GM21515 (cell line): ENCODE data around the gene UGT1A8.
"Not testable (repeated sequence)": the region's sequence is repeated elsewhere in the genome, so short reads cannot be mapped to it uniquely, and the experiment has no call there.

ENCODE experiments used
- ATAC-seq: cut with Tn5 transposase; IDR thresholded peaks from one replicate; pipeline ENCODE4 v1.9.1; 2021; ENCODE audit not compliant: unreplicated experiment

UGT1A8 gene

GRCh38 chr2:233713262-233713615 lies 95.8 kb downstream of the UGT1A8 start:
- ATAC-seq: no peak

- no peak for ATAC-seq
Measured at GRCh38 chr2:233714121-233714520, 96.7 kb downstream of the UGT1A8 start.

GRCh38 chr2:233718552-233718951 lies 101.1 kb downstream of the UGT1A8 start, which contains the start of gene UGT1A4:
Gene UGT1A4, plus strand, starts transcription at chr2:233718736. Its CDS starts 85 bp downstream, at chr2:233718821.
- no peak for ATAC-seq

- no peak for ATAC-seq
Measured at GRCh38 chr2:233728723-233729301, 111.4 kb downstream of the UGT1A8 start, which contains the start of gene UGT1A3. Gene UGT1A3, plus strand, starts transcription at chr2:233729042. Its CDS starts 85 bp downstream, at chr2:233729127.

GRCh38 chr2:233736868-233737653 lies 119.6 kb downstream of the UGT1A8 start:
- ATAC-seq: not testable (repeated sequence)

- ATAC-seq: no peak
Measured at GRCh38 chr2:233740870-233741269, 123.4 kb downstream of the UGT1A8 start.

- ATAC-seq: no peak
Measured at GRCh38 chr2:233743464-233744259, 126.2 kb downstream of the UGT1A8 start.

- no peak for ATAC-seq
Measured at GRCh38 chr2:233745073-233745755, 127.8 kb downstream of the UGT1A8 start.

- not testable (repeated sequence) for ATAC-seq
Measured at GRCh38 chr2:233745838-233746237, 128.4 kb downstream of the UGT1A8 start.

GRCh38 chr2:233746475-233747282 lies 129.2 kb downstream of the UGT1A8 start:
- ATAC-seq: no peak

- no peak for ATAC-seq
Measured at GRCh38 chr2:233747283-233747544, 129.8 kb downstream of the UGT1A8 start.

GRCh38 chr2:233750689-233751088 lies 133.3 kb downstream of the UGT1A8 start:
- not testable (repeated sequence) for ATAC-seq

- ATAC-seq: not testable (repeated sequence)
Measured at GRCh38 chr2:233751212-233752009, 134.0 kb downstream of the UGT1A8 start.

- no peak for ATAC-seq
Measured at GRCh38 chr2:233754872-233755611, 137.6 kb downstream of the UGT1A8 start.

- no peak for ATAC-seq
Measured at GRCh38 chr2:233756429-233757081, 139.1 kb downstream of the UGT1A8 start.

- ATAC-seq: no peak
Measured at GRCh38 chr2:233758141-233758540, 140.7 kb downstream of the UGT1A8 start.

GRCh38 chr2:233758849-233759248 lies 141.4 kb downstream of the UGT1A8 start:
- no peak for ATAC-seq

- ATAC-seq: no peak
Measured at GRCh38 chr2:233760043-233760442, 142.6 kb downstream of the UGT1A8 start, which contains the start of gene UGT1A1. Gene UGT1A1, plus strand, starts transcription at chr2:233760270. Its CDS starts 18 bp downstream, at chr2:233760288.
